ENCODE data around the gene DACT3.
A peak's percentile ranks its signal among the peaks of the same experiment; 100 is the strongest.

Gene DACT3

DNA sequence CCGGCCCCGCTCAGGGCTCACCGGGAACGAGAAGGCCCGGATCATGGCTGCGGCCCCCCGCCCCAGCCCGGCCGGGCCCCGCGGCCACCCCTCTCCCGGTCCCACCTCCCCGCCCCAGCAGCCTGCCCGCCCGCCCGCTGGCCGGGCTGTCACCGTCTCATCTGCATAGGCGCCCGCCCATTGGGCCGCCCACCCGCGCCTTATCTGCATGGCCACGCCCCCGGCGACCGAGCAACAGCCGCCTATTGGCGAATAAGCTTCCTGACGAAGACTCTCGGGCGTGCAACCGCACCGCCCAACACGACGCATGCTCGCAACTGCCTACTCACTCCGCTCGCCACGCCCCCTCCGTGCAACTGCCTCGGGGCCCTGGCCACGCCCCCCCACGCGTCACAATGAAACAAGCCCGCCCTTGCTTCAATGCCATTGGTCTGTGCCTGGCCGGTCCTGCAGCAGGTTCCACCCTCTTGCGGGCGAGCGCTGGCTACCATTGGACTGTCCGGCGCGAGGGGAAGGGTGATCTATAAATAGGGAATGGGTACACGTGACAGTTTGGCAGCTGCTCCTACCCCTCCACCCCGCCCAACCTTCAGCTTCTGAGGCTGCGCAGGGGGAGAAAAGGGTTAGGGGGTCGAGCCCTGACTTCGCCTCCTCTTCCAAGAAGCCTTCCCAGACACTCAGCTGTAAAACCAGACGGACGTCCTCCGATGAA, at the start of gene DACT3:
Gene DACT3 (minus strand): TSS at position 163 of the 712 bp plus-strand sequence. CDS start 118 bp downstream, at position 45.
- DNase-seq = peak; percentile 99

- no peak for DNase-seq
Measured at GRCh38 chr19:46710687-46711086, 49.7 kb upstream of the DACT3 start.

DNA sequence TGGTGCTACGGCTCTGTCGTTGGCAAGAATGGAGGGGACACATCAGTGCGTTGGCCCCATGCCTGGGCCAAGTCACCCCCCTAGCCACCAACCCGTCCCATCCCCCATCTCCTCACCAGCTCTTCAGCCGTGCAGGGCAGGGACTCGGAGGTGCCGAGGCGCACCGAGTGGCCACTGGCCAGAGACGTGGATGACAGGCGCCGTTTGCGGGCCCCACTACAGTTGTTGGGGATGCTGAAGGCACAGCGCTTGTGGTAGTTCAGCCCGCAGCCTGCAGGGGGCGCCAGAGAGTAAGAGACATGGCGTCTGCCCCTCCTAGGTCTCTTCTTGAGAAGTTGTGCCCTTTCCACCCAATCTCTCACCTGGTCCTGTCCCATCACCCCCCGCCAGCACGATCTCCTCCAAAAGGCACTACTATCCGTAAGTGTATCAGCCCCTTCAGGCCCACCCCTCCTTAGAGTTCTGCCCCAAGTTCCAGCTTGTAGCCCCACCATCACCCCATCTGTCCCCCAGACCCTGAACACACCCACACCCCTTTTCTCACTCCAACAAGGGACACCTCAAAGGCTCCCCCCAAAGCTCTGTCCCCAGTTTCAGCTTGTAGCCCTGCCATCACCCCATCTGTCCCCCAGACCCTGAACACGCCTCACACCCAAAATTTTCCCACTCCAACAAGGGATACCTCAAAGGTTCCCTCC, 43.5 kb upstream of the DACT3 start:
- peak; percentile 51 for DNase-seq

DNA sequence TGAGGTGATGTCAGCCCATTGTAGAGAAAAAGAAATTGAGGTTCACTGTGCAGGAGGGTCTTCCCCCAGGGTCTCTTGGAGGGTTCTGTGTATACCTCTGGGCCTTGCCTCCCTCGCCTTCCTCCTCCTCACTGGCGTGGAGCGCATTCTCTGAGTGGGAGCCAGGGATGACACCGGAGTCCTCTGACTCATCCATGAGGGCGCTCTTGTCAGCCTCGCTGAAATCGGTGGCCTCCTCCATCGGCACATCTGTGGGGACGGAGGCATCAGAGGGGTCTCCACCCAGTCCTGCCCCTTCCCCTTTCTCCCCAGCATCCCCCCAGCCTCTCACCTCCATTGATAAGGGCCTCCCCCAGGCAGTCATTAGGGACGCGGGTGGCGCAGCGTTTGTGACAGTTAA, 39.7 kb upstream of the DACT3 start:
- no peak for DNase-seq

DNA sequence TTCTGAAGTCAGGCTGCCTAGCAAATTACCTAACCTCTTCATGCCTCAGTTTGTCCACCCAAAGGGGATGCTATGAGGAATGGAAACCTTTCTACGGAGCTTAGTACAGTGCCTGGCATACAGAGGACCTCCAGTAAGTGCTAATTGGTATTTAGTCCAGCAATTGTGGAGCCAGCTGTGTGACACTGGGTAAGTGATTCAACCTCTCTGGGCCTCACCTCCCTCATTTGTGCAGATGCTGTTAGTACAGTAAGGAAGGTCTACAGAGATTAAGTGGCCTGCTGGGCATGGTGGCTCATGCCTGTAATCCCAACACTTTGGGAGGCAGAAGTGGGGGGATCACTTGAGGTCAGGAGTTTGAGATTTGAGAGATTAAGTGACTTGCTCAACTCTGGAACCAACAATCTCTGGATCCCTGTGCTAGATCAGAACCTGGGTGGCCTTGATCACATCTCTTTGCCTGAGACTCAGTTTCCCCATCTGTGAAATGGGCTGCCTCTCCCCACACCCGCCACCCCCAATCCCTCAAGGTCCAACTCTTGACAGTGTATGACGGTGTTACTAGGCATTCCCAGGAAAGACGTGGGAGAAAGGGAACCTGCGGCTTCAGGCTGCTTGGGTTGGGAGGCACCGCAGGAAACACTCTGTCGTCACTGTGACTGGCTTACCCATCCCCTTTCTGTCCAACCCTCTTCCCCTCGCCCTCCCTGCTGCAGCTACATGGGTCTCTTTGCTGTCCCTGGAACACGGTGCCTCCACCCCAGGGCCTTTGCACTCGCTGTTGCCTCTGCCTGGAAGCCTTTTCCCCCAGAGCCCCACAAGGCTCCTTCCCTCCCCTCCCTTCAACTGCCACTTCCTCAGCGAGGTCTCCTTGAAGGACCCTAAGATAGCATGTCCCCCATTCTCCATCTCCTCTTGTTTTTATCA, 37.7 kb upstream of the DACT3 start:
- no peak for DNase-seq

DNA sequence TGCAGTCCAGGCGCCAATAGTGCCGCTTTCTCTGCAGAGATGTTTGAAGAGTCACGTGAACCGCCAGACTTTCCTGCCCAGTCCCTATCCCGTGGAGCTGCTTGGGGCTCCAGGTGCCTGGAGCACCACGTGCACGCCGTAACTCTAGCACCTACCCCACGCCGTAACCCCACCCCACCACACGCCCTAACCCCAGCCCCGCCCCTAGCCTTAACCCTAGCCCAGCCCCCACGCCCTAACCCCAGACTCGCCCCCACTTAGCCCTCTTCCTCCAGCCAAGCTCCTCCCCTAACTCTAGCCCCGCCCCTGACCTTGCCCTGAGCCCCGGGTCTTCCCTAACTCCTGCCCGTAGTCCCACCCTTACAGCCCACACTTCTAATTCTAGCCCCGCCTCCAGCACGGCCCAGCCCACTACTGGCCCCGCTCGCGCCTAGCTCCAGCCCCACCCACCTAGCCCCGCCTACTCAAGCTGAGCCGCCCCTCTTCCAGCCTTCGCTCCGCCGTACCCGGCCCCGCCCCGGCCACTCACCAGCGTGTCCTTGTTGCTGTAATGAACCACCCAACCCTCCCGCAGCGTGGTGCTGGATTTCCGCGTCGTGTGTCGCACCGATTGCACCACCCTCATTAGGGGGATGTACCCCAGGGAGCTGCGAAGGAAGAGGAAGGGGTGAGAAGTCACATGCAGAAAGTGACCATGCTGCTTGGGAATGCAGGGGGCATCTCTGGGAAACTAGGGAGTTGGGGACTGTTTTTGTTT, 36.4 kb upstream of the DACT3 start:
- DNase-seq = peak; percentile 61

DNA sequence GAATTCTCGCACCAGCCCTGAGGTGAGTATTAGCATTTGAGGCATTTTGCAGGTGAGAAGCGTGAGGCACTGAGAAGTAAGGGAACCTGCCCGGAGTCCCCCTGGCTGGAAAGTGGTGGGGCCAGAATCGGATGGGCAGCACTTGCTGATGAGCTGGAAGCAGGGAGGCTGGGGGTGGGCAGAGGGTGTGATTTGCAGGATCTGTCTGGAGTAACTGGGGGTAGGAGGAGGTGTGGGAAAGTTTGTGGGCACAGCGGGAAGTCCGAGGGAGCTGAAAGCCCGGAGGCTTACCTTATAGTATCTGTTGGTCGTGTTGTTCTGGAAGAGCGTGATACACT, 35.9 kb upstream of the DACT3 start:
- DNase-seq = no peak

DNA sequence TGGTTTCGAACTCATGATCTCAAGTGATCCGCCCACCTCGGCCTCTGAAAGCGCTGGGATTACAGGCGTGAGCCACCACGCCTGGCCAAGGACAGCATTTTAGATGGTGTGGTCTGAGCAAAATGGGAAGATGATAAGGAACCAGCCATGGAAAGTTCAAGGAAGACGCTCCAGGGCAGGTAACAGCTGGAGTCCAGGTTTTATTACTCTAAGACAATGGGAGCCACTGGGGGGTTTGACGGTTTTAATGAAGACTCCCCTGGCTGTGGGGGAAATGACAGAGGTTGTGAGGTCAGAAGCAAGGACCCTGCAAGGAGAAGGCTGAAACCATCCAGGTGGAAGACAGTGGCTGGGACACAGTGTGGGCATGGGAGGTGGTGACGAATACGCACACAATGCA, 35.1 kb upstream of the DACT3 start:
- no peak for DNase-seq

DNA sequence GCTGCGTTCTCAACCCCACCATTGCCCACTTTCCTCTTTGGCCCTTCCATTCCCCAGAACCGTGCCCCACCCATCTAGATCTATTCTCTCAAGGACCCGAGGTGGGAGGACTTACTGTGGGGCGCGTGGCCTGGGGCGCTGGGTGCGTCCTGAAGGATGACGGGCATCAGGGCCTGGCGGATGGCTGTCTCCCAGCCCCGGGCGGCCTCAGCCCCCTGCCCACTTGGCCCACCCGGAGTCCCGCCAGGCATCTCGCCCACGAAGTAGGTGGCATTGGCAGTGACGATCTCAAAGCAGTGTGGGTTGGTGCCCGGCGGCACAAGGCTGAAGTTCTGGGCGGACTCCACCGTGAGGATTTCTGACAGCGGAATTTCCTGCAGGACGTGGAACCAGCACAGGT, 32.8 kb upstream of the DACT3 start:
- no peak for DNase-seq

DNA sequence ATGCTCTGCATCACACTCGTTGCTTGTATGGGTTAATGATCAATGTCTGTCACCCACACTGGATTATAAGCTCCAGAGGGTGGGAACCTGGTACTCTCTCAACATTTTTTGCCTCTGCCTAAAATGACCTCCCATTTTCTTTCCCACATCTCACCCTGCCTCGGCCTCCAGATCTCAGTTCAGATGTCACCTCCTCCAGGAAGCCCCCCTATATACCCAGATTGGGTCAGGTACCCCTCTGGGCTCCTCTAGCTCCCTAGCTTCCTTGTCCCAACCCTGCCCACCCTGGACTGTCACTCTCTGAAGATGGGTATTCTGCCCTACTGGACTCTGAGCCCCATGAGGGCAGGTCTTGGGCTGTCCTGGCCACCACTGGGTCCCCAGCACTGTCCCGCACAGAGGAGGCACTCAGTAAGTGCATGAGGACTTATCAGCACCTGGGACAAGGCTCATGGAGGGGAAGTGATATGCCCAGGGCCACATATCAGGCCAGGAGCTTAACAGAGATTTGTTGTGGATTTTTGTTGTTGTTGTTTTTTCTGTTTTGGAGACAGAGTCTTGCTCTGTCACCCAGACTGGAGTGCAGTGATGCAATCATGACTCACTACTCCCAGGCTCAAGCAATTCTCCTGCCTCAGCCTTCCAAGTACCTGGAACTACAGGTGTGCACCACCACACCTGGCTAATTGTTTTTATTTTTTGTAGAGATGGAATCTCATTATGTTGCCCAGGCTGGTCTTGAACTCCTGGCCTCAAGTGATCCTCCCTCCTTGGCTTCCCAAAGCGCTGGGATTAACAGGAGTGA, 32.1 kb upstream of the DACT3 start:
- no peak for DNase-seq

DNA sequence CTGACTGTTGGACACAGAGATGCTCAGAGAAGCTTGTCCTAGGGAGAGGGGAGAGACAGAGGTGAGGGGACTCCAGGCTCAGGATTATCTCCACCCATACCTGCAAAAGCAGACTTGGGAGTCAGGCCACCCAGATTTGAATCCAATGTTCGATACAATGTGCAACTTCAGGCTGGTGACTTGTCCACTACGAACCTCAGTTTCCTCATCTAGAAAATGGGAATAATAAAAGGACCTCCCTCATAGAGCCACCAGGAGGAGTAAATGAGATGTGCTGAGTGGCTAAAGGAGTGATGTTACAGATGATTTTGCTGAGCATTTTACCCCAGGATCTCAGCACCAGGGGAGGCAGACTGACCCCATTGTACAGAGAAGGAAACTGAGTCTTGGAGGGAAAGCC, 31.0 kb upstream of the DACT3 start:
- no peak for DNase-seq

GRCh38 chr19:46691104-46691503, 30.1 kb upstream of the DACT3 start:
- DNase-seq = no peak

DNA sequence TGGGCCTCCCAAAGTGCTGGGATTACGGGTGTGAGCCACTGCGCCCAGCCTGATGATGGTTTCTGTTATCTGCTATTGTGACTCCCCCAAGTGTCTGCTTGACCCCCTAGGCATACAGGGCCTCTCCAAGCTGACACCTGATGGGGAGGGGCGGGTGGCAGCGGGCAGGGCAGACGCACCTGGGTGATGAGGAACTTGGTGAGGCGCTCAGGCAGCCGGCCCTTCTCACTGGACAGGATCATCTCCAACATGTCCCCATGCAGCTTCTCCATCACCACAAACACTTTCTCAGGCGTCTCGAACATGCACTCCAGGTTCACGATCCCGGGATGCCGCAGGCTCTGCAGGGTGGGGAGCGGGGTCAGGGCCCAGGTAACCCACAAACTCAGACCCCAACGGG, 28.4 kb upstream of the DACT3 start:
- no peak for DNase-seq

- DNase-seq = no peak
Measured at GRCh38 chr19:46687438-46688145, 26.6 kb upstream of the DACT3 start.

- no peak for DNase-seq
Measured at GRCh38 chr19:46685189-46685588, 24.2 kb upstream of the DACT3 start.

GRCh38 chr19:46678110-46678732, 17.2 kb upstream of the DACT3 start:
- DNase-seq = no peak

DNA sequence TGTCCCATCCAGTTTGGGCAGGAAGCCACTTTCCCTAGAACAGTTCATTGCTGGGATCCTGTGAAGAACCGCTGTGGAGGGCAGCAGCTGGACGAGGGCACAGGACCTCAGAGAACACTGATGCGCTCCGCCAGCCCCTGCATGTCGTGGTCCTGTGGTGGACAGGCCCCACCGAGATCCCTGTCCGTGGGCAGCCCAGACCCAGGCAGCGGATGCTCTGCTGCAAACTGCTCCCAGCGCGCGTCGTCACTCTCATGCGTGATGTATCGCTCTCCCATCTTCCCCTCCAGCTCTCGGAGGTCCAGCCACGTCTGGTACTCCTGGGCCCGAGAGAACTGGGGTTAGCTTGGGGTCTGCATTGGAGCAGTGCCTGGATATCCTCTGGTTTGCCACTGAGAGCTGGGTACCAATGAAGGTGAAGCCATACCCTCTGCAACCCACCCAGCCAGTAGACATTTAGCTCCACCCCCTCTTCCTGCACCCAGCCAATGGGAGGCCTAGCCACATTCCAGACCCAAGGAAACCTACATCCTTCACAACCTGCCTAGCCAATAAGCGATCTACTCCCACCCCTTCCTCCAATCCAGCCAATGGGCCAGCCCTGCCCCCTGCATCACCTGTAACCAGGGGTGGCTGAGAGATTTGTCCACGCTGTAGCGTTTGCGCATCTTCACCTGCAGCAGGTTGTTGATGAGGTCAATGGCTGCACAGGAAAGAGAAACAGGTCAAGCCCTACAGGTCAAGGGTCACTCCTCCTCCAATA, 13.6 kb upstream of the DACT3 start:
- DNase-seq = no peak

DNA sequence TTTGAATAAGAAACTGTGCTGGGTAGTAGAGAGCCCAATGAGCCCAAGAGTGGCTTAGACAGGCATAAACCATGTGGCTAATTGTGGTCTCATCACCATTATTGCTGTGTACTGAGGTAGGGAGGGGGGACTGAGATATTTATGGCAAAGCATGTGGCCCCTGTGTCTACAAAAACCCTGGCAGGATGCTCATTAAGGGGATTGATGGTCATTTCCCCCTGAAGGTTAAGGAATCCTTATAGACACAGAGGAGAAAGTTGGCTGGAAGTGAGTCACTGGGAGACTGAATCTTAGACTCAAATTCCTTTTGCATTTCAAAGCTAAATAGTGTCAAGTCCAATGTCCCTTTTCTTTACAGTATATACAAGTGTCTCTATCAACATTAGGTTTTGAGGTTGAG, 9.8 kb upstream of the DACT3 start:
- DNase-seq = no peak

GRCh38 chr19:46668662-46669061, 7.7 kb upstream of the DACT3 start:
- no peak for DNase-seq

DNA sequence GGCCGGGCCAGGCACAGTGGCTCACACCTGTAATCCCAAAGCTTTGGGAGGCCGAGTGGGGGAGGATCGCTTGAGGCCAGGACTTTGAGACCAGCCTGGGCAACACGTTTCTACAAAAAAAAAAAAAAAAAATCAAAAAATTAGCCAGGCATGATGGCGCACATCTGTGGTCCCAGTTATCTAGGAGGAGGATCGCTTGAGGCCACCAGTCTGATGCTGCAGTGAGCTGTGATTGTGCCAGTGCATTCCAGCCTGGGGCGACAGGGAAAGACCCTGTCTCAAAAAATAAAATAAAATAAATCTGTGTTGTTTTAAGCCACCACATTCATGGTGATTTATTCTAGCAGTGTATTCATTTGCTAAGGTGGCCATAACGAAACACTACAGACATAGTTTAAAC, 4.1 kb upstream of the DACT3 start:
- DNase-seq = no peak
